HepG2 (cell line): ENCODE data around the gene MRPL14. TPM values are rescaled to one million over a fixed set of nuclear protein-coding genes. Genes with fewer than 3 reads are reported as not detected.

Experiments used
- ATAC-seq: fragments of 200-7000 bp; cut with Tn5 transposase; 3 replicates; pipeline ENCODE4 v1.9.1; 2020; ENCODE audit warnings: mild to moderate bottlenecking, moderate library complexity
- BruUV-seq: library from RNA; stranded (reverse); fragments of 400-500 nt; replicated peaks from 2 replicates; lab custom pipeline; 2021; lab: Mats Ljungman, UMichigan
- CTCF ChIA-PET: fragments of 300-600 bp; formaldehyde crosslinking; extraction: SDS; loops from one replicate; lab custom pipeline; 2021; ENCODE audit warnings: low total read pairs, inconsistent platforms, low intra/inter-chr PET ratio; lab: Yijun Ruan, JAX
- POLR2A ChIA-PET: fragments of 350-600 bp; sonication (Branson Sonifier 250); formaldehyde crosslinking; loops from one replicate; lab custom pipeline; 2020; ENCODE audit warnings: antibody characterized with exemption, inconsistent platforms; lab: Yijun Ruan, JAX
- DNase-seq: peaks from one replicate; pipeline ENCODE4 v3.0.0-alpha.2; 2015; ENCODE audit warnings: low spot score
- FAIRE-seq: peaks from 3 replicates; lab custom pipeline; 2011; peaks lifted over from hg19 to GRCh38; lab: Jason Lieb, UNC
- H2AFZ ChIP-seq: one replicate; pipeline ENCODE4 v1.6.1; 2011; ENCODE audit warnings: low read length, inconsistent platforms
- H3K27ac ChIP-seq: fragments of 300-600 bp; 3 replicates; pipeline ENCODE4 v1.8.0; 2011; ENCODE audit warnings: mixed run types, mild to moderate bottlenecking, mixed read lengths, low read length, inconsistent platforms; ENCODE audit not compliant: insufficient read depth; ENCODE audit errors: extremely low read length
- H3K27me3 ChIP-seq, 2 experiments: fragments of 200-600 bp in 1 of 2; 2 replicates in 1 of 2; 3 replicates in 1 of 2; pipeline versions ENCODE4 v1.6.0 to v1.8.0; 2011; ENCODE audit warnings: low read length in 2 of 2, mild to moderate bottlenecking in 2 of 2, moderate library complexity in 2 of 2, inconsistent platforms in 1 of 2; ENCODE audit not compliant: insufficient read depth in 2 of 2, control insufficient read depth in 1 of 2
- H3K36me3 ChIP-seq, 2 experiments: fragments of 200-600 bp in 1 of 2; replicated peaks in 1 of 2; 2 replicates in 1 of 2; 3 replicates in 1 of 2; pipeline versions ENCODE4 v1.5.1 to v1.8.0; 2011; ENCODE audit warnings: low read length in 2 of 2, inconsistent platforms in 1 of 2; ENCODE audit not compliant: insufficient read depth in 2 of 2, control insufficient read depth in 1 of 2
- H3K4me1 ChIP-seq: 2 replicates; pipeline ENCODE4 v1.5.1; 2012; ENCODE audit warnings: low read length, inconsistent platforms; ENCODE audit not compliant: insufficient read depth
- H3K4me2 ChIP-seq: 2 replicates; pipeline ENCODE4 v1.6.0; 2011; ENCODE audit warnings: low read depth, low read length, inconsistent platforms
- H3K4me3 ChIP-seq, 3 experiments: fragments of 200-600 bp in 1 of 3; sonication (generic), shearing (Covaris generic) in 1 of 3; replicated peaks in 1 of 3; 2 replicates each; pipeline ENCODE4 v1.5.1; 2011 to 2016; ENCODE audit warnings: low read length in 3 of 3, inconsistent platforms in 2 of 3, low read depth in 2 of 3, mild to moderate bottlenecking in 2 of 3, control low read depth in 1 of 3, mixed read lengths in 1 of 3; ENCODE audit not compliant: insufficient read depth in 1 of 3
- H3K79me2 ChIP-seq: one replicate; pipeline ENCODE4 v1.6.1; 2011; ENCODE audit warnings: low read length, inconsistent platforms; ENCODE audit not compliant: insufficient read depth
- H3K9ac ChIP-seq: 2 replicates; pipeline ENCODE4 v1.6.0; 2011; ENCODE audit warnings: mild to moderate bottlenecking, low read depth, low read length, inconsistent platforms; ENCODE audit not compliant: insufficient read depth
- H3K9me3 ChIP-seq: 2 replicates; pipeline ENCODE4 v1.5.1; 2012; ENCODE audit warnings: mild to moderate bottlenecking, low read length
- H4K20me1 ChIP-seq: 2 replicates; pipeline ENCODE4 v1.6.0; 2011; ENCODE audit warnings: inconsistent platforms, mild to moderate bottlenecking, low read length, moderate library complexity; ENCODE audit not compliant: insufficient read depth
- HIVEP1 ChIP-seq: sonication (generic); formaldehyde crosslinking; IDR thresholded peaks from 2 replicates; pipeline ENCODE4 v1.4.0; 2020; ENCODE audit warnings: mild to moderate bottlenecking, missing genetic modification reagents
- JUND ChIP-seq: sonication (generic); formaldehyde crosslinking; IDR thresholded peaks from 2 replicates; pipeline ENCODE4 v1.8.0; 2022; ENCODE audit warnings: mild to moderate bottlenecking, missing genetic modification reagents
- MEIS1 ChIP-seq: sonication (generic); formaldehyde crosslinking; IDR thresholded peaks from 2 replicates; pipeline ENCODE4 v1.9.0; 2021; ENCODE audit warnings: mild to moderate bottlenecking, missing genetic modification reagents, moderate library complexity, borderline replicate concordance
- RBM22 ChIP-seq: fragments of 200-400 bp; formaldehyde crosslinking; optimal IDR thresholded peaks from 2 replicates; pipeline ENCODE3; 2017; ENCODE audit warnings: mild to moderate bottlenecking, low read length, moderate library complexity
- SAFB2 ChIP-seq: sonication (generic); formaldehyde crosslinking; IDR thresholded peaks from 2 replicates; pipeline ENCODE4 v1.5.1; 2020; ENCODE audit warnings: missing genetic modification reagents, low read depth, mild to moderate bottlenecking, borderline replicate concordance
- ZNF260 ChIP-seq: sonication (generic); formaldehyde crosslinking; IDR thresholded peaks from 2 replicates; pipeline ENCODE4 v1.4.0; 2020; ENCODE audit warnings: missing genetic modification reagents, low read depth, mild to moderate bottlenecking, borderline replicate concordance
- ZNF431 ChIP-seq: sonication (generic); formaldehyde crosslinking; IDR thresholded peaks from 2 replicates; pipeline ENCODE4 v1.9.0; 2022; ENCODE audit warnings: missing genetic modification reagents, low read depth, mild to moderate bottlenecking, borderline replicate concordance
- ZNF772 ChIP-seq: sonication (generic); formaldehyde crosslinking; IDR thresholded peaks from 2 replicates; pipeline ENCODE4 v1.5.0; 2020; ENCODE audit warnings: mild to moderate bottlenecking, missing genetic modification reagents
- ZNF883 ChIP-seq: sonication (generic); formaldehyde crosslinking; IDR thresholded peaks from 2 replicates; pipeline ENCODE4 v1.5.1; 2020; ENCODE audit warnings: mild to moderate bottlenecking, missing genetic modification reagents; ENCODE audit errors: not compliant biosample characterization
- WGBS: methylation state at CpG from one replicate; pipeline ENCODE4 v1.1.6; 2017; ENCODE audit warnings: low lambda C conversion rate; 5-methylcytosine and 5-hydroxymethylcytosine counted together
- in situ Hi-C: cut with HindIII; loops from 2 replicates; pipeline ENCODE4 v1.10.0; 2017; ENCODE audit warnings: low pct_unique_long_range_greater_than_20kb; ENCODE audit not compliant: extremely low pct_ligation_motif_present
- intact Hi-C: fragments of 100-400 bp; cut with micrococcal nuclease; formaldehyde crosslinking; loops from one replicate; pipeline ENCODE4 v1.10.0; 2022; ENCODE audit not compliant: unreplicated experiment
- polyA plus RNA-seq, 8 experiments: library from polyadenylated mRNA; depleted of rRNA in 3 of 8; stranded (reverse) in 7 of 8; unstranded in 1 of 8; fragments of >200 nt; fragmentation: Illumina TruSeq in 4 of 8; extraction: Trizol in 4 of 8; gene quantifications; 2 replicates each; pipeline versions ENCODE4 v1.2.1 to v1.2.3, GENCODE V29; 2011 to 2016; ENCODE audit warnings: low read depth in 4 of 8, missing spikeins in 1 of 8, mixed read lengths in 1 of 8; ENCODE audit not compliant: insufficient read depth in 1 of 8
- total RNA-seq, 5 experiments: library from RNA; depleted of rRNA; stranded (reverse); fragments of >200 nt; fragmentation: Illumina TruSeq; extraction: Trizol; gene quantifications; 2 replicates each; pipeline ENCODE4 v1.2.3, GENCODE V29; 2016; ENCODE audit warnings: low read depth in 1 of 5
- TF ChIP-seq, protein P1 (sequence below): sonication (generic); formaldehyde crosslinking; conservative IDR thresholded peaks from 2 replicates; pipeline ENCODE4 v1.8.0; 2022; ENCODE audit warnings: missing genetic modification reagents
- TF ChIP-seq, protein P2 (sequence below): sonication (generic); formaldehyde crosslinking; IDR thresholded peaks from 2 replicates; pipeline ENCODE4 v1.4.0; 2020; ENCODE audit warnings: mild to moderate bottlenecking, missing genetic modification reagents
- TF ChIP-seq, protein P3 (sequence below): sonication (generic); formaldehyde crosslinking; IDR thresholded peaks from 2 replicates; pipeline ENCODE4 v1.5.1; 2020; ENCODE audit warnings: mild to moderate bottlenecking, missing genetic modification reagents, moderate library complexity

Gene MRPL14
- total and polyA plus RNA-seq, 2 of the 13 experiments (the other 11 are each of a cell fraction or from before 2014, with no cell fraction given) = 157 to 178 TPM

DNA sequence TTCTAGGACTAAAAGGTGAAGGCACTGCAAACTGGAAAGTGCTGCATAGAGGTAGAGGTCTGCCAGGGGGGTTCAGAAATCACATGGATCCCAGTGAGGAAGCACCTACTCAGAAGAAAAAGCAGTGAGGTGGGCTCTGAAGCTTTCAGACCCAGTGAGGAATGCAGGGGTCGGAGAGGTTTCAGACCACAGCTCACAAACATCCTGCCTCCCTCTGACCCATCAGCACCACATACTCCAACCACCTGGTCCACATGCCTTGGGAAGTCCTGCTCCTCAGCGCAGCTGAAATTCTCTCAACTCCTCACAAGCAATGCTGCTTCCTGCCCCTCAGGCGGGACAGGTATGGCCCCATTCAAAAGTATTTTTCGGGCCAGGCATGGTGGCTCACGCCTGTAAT lies 20.2 kb downstream of the MRPL14 start:
- ATAC-seq = no peak
- POLR2A ChIA-PET = no interaction called here
- no peak for DNase-seq
- CTCF ChIA-PET = no interaction called here
- Histone ChIP-seq H3K27me3 (no peaks in the 10 kb centered on the region), H3K9ac (no peak overlapping the region), H4K20me1 (no peaks in the 10 kb centered on the region), H3K9me3 (no peaks in the 10 kb centered on the region), H3K27ac (no peak overlapping the region), H3K4me1 (peaks cover 40% of the 10 kb centered on the region), H3K79me2 (peaks cover 22% of the 10 kb centered on the region), H2AFZ (no peak overlapping the region), H3K4me2 (no peak overlapping the region), H3K4me3 (no peak overlapping the region), H3K36me3 (peaks cover 38 to 72% of the 10 kb centered on the region in 2 experiments)
- in situ Hi-C loops (no loop called here), intact Hi-C loops (no loop called here)
- FAIRE-seq = no peak
- TF ChIP-seq HIVEP1 (CRISPR knock-in tag) (no peak), ZNF772 (CRISPR knock-in tag) (no peak), RBM22 (peak; percentile 15)
- no TSS peak for BruUV-seq
- WGBS = 100% methylated on average over 4 of the region's 5 CpGs

DNA sequence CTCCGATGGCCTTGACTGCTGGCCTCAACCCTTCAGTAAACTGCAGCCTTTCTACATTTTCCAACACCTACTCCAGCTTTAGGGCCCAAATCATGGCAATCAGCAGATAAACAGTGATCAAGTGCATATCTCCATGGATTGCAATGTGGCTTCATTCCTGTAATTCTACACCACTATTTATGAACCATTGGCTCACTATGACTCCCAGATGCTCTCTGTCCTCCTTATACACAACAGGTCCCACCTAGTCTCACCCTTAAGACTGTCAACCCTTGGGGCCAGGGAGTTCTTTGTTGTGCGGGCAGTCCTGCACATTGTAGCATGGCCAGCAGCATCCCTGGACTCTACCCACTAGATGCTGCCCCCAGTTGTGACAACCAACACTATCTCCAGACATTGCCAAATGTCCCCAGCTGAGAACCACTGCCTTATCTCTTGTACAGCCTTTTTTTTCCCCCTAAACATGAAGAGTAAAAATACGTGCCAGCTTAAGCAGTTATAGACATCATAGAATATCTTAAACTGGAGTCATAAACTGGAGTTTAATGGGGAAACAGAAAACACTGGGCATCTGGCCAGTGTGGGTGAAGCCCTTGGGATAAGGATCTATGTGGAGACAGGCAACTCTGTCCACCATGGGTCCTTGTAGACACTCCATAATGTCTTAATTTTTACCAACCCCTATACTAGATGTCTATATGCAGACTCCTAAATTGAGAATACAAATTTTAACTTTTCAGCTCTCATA lies 21.1 kb downstream of the MRPL14 start:
- H3K4me2 ChIP-seq = no peak overlapping the region
- H4K20me1 ChIP-seq = no peaks in the 10 kb centered on the region
- H3K4me1 ChIP-seq = peaks cover 33% of the 10 kb centered on the region
- BruUV-seq = no TSS peak
- H3K9me3 ChIP-seq = no peaks in the 10 kb centered on the region
- H3K9ac ChIP-seq = no peak overlapping the region
- ChIA-PET POLR2A (no interaction called here), CTCF (no interaction called here)
- no peak overlapping the region for H3K27ac ChIP-seq
- H2AFZ ChIP-seq = no peak overlapping the region
- no peak overlapping the region for H3K4me3 ChIP-seq
- DNase-seq (no peak), ATAC-seq (no peak), FAIRE-seq (no peak)
- in situ Hi-C loops = no loop called here
- no peaks in the 10 kb centered on the region for H3K27me3 ChIP-seq
- intact Hi-C loops = no loop called here
- peaks cover 15% of the 10 kb centered on the region for H3K79me2 ChIP-seq
- peaks cover 38 to 66% of the 10 kb centered on the region in 2 experiments for H3K36me3 ChIP-seq
- 95% methylated on average over 3 of the region's 3 CpGs for WGBS
- TF ChIP-seq JUND (CRISPR knock-in tag) (peak; percentile 1; the same call in 1 of the 2 replicates), SAFB2 (no peak), ZNF431 (CRISPR knock-in tag) (no peak), ZNF260 (no peak), ZNF883 (CRISPR knock-in tag) (no peak), MEIS1 (no peak)
- TF ChIP-seq, protein P1, sequence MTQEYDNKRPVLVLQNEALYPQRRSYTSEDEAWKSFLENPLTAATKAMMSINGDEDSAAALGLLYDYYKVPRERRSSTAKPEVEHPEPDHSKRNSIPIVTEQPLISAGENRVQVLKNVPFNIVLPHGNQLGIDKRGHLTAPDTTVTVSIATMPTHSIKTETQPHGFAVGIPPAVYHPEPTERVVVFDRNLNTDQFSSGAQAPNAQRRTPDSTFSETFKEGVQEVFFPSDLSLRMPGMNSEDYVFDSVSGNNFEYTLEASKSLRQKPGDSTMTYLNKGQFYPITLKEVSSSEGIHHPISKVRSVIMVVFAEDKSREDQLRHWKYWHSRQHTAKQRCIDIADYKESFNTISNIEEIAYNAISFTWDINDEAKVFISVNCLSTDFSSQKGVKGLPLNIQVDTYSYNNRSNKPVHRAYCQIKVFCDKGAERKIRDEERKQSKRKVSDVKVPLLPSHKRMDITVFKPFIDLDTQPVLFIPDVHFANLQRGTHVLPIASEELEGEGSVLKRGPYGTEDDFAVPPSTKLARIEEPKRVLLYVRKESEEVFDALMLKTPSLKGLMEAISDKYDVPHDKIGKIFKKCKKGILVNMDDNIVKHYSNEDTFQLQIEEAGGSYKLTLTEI (CRISPR knock-in tag) = no peak
- TF ChIP-seq, protein P2, sequence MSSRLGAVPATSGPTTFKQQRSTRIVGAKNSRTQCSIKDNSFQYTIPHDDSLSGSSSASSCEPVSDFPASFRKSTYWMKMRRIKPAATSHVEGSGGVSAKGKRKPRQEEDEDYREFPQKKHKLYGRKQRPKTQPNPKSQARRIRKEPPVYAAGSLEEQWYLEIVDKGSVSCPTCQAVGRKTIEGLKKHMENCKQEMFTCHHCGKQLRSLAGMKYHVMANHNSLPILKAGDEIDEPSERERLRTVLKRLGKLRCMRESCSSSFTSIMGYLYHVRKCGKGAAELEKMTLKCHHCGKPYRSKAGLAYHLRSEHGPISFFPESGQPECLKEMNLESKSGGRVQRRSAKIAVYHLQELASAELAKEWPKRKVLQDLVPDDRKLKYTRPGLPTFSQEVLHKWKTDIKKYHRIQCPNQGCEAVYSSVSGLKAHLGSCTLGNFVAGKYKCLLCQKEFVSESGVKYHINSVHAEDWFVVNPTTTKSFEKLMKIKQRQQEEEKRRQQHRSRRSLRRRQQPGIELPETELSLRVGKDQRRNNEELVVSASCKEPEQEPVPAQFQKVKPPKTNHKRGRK = no peak
- TF ChIP-seq, protein P3, sequence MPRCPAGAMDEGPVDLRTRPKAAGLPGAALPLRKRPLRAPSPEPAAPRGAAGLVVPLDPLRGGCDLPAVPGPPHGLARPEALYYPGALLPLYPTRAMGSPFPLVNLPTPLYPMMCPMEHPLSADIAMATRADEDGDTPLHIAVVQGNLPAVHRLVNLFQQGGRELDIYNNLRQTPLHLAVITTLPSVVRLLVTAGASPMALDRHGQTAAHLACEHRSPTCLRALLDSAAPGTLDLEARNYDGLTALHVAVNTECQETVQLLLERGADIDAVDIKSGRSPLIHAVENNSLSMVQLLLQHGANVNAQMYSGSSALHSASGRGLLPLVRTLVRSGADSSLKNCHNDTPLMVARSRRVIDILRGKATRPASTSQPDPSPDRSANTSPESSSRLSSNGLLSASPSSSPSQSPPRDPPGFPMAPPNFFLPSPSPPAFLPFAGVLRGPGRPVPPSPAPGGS (CRISPR knock-in tag) = 0 out of 2 replicates have a peak, but pooled peaks have one; percentile 15
